Activated T-helper 1 cell treated with anti-CD3 and anti-CD28 coated beads, Interleukin-2, amount 50 U/mL, for 16 hours (primary cell): ENCODE data around the gene PRKX.
A peak's percentile ranks its signal among the peaks of the same experiment; 100 is the strongest.
"Not testable (repeated sequence)": the region's sequence is repeated elsewhere in the genome, so short reads cannot be mapped to it uniquely, and the experiment has no call there.

Source experiments
- DNase-seq, 2 donors: peaks; one replicate each; pipeline ENCODE4 v3.0.0-alpha.2; 2020; ENCODE audit warnings: low read depth in 1 of 2, low spot score in 1 of 2

The PRKX gene

DNA sequence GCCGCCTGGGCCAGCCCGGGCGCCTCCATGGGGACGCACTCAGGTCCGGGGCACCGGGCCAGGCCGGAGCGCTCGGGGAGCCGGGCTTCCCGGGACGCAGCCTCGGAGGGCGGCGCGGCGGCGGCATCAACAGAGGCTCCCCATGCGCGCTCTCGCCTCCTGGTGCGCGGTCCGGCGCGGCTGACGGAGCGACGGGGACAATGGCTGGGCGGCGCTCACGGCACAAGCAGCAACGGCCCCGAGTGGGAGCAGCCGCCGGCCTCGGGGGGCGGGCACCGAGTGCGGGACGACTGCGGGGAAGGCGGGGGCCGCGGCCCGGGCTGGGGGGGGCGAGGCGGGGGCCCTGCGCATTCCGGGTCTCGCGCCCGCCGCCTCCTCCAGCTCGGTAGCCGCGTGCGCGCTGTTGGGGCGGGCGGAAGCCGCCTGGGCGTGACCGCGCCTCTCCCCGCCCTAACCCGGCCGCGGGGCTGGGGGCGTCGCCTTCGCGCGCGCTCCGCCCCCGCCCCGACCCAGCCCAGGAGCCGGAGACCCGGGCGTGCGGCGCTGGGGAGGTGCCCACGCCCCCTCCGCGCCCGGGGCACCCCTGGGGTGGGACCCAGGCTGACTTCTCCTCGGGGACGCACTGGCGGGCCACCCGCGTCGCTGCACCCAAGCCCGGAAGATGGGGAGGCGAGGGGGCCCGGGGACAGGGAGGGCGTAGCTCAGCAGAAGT lies at the start of gene PRKX:
TSS of gene PRKX (minus strand) at position 425 of the 712 bp plus-strand sequence. CDS start at position 29, 396 bp downstream.
- peak; percentile 15 to 75 for DNase-seq

DNA sequence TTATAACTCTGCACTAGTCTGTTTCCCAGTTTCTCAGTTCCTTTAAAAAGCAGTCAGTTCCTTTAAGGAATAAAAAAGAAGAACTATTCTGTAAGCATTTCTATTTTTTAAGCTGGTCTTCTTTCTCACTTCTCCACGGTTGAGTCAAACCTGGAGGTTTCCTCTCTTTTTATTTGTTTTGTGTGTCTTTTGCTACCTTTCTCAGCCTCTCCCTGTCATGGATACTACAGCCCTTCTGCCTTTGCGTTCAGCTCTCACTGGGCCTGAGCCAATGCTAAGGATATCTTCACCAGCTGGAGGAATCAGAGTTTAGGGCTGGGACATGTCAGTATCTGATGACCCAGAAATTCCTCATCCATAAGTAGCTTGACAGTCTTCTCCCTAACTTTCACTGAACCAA lies 49.7 kb upstream of the PRKX start:
- no peak for DNase-seq

DNA sequence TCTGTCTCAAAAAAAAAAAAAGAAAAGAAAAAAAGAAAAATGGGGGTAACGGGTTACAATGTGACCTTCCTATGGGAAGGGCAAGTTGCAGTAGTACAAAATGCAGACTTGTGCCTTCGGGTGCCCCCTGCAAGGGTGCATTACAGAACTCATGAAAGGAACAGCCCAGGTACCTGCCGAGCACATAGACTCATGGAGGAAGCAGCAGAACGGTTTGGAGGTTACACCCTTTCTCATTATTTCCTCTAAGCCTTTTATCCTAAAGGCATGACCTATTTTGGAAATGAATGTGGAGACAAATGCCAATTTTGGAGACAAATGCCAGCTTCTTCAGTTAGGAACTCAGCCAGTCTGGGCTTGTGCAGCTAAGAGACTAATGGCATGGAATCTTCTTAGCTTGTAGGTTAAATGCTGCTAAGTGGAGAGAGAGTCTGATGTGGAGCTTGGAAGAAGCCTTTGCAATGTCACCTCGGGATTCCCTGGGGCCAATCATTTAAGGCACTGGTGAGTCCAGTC lies 44.1 kb upstream of the PRKX start:
- DNase-seq = no peak

DNA sequence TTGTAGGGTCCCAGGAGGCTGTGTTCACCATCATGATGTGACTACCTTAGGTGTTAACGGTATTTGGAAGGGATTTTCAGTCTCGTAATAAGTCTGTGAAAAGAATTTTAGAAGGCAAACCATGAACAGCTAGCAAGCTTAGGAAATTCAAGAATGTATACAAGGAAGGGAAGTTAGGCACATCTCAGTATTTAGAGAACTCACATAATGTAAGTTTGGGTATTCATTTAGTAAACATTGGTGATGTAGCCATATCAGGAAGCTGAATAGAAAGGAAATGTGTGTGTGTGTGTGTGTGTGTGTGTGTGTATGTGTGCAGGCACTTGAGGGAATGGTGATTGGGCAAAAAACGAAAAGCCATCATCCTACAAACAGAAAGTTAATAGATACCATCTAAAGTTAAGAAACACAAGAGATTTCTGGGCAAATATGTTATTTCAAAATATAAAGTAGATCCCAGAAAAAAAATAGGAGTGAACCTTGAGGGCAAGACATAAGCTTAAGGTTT lies 34.7 kb upstream of the PRKX start:
- no peak for DNase-seq

DNA sequence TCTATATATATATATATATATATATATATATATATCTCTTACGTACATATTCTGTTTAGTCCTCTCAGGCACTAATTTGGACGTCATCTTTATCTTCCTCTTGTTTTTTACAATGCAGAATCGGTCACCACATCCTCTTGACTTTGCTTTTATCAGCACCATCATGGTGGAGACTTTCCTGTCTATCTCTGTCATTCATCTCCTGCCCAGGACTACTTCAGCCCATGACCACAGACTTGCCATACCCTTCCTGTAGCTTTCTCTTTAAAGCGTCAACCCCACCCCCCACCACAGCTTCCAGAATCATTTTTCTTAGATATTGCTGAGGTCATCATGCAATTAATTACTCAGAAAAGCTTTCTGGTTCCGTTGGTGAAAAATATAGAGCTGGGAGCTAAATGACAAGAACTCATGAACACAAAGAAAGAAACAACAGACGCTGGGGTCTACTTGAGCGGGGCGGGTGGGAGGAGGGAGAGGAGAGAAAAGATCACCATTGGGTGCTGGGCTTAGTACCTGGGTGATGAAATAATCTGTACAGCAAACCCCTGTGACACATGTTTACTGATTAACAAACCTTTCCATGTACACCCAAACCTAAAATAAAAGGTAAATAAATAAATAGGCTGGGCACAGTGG lies 30.5 kb upstream of the PRKX start:
- DNase-seq = peak in 1 of 2 donors; percentile 32

DNA sequence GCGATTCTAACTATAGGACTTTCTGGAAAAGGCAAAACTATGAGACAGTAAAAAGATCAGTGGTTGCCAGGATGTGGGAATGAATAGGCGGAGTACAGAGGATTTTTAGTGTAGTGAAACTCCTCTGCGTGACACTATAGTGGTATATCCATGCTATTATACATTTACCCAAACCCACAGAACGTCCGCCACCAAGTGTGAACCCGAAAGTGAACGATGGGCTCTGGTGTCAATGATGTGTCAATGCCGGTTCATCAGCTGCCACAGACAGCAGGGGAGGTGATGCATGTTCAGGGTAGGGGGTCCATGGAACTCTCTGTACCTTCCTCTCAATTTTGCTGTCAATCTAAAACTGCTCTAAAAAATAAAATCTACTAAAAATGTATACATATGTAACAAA lies 27.5 kb upstream of the PRKX start:
- not testable (repeated sequence) for DNase-seq

DNA sequence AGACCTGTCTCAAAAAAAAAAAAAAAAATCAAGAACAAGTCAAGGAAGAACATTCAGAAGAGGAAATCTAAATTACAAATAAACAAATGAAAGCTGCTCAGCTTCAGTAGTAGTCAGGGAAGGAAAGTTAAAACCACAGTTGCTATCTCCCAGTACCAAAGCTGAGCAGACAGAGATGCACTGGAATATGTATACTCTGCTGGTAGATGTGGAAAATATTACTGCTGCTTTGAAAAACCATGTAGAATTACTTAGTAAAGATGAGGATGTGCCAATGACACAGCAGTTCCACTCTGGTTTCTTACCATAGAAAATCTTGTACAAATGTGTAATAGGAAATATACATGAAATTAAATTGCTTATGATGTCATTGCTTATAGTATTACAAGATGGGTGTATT lies 25.1 kb upstream of the PRKX start:
- DNase-seq = no peak

DNA sequence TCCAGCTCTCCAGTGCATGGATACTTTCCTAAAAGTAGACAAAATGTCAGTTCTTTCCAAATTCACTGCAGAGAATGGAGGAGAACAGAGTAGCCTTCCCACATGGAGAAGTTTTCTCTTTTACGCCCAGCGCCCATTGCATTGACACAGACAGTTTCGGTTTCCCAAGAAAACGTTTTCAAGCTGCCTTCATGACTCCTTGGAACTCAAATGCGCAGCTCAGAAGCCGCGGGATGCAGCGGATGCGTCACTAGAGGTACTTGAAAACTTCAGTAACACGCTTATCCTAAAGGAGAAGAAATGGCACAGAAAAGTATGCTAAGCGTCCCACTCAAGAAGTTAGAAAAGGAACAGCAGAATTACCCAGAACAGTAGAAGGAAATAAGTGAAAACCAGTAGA lies 23.1 kb upstream of the PRKX start:
- DNase-seq = not testable (repeated sequence)

DNA sequence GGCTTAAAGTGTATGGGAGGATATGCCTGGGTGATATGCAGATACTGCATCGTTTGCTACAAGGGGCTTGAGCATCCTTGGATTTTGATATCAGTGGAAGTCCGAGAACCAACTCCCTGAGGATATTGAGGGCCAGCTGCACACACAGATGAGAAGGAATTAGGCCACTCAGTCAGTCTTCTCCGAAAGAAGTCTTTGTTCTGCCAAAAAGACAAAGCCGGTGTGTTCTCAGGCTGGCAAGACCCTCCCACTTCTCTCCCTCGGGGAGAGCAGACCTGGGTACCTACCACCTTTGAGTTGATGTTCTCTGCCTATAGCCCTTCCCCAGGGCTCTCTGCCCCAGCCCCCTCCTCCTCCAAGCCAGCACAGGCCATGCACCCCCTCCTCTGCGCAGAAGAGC lies 22.4 kb upstream of the PRKX start:
- not testable (repeated sequence) for DNase-seq

DNA sequence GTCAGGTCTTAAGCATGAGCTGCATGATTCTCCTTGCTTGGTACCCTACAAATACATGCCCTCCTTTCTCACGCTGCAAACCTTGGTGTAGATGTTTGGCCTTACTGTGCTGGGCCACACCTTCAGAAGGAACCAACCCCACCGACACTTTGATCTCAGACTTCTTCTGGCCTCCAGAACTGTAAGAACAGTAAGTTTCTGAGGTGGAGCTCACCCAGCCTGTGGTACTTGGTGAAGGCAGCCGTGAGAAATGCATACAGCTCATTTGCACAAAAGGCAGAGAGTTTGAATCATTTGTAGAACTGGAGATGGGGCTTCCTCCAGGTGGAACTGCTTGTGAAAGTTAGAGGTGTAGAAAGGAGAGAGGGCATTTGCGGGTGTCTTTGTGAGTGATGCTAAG lies 21.0 kb upstream of the PRKX start:
- not testable (repeated sequence) for DNase-seq

DNA sequence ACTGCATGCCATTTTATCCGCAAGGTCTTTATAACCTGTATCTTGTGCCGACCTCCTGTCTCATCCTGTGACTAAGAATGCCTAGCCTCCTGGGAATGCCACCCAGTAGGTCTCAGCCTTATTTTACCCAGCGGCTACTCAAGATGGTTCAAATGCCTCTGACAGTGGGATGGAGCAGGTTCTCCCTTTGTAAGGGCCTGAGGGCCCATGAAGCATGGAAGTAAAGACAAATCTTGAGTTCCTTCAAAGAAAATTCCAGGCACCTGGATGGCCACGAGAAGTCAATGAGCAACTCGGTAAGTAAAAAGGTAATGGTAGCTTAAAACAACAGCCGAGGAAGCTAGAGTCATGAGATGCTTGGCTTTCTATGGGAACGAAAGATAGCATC lies 19.6 kb upstream of the PRKX start:
- no peak for DNase-seq

DNA sequence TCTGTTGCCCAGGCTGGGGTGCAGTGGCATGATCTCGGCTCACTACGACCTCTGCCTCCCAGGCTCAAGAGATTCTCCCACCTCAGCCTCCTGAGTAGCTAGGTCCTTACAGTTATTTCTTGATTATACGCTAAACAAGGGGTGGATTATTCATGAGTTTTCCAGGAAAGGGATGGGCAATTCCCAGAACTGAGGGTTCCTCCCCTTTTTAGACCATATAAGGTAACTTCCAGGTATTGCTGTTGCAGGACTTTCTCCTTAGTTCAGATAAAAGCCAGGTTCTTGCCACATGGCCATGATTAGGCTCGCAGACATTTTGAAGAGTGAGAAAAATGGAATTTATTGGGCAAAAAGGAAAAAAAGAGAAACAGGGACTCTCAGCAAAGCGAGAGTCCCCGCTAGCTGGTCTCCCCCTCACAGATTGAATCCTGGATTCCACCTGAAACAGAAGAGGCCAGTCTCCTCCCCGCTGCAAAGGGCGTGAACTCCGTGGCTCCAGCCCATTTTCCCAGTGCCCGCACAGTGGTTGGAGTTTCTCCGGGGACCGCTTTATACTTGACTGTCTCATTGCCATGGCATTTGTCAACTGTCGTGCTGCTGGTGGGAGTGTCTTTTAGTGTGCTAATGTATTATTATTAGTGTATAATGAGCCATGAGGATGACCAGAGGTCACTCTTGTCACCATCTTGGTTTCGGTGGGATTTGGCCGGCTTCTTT lies 19.0 kb upstream of the PRKX start:
- not testable (repeated sequence) for DNase-seq

DNA sequence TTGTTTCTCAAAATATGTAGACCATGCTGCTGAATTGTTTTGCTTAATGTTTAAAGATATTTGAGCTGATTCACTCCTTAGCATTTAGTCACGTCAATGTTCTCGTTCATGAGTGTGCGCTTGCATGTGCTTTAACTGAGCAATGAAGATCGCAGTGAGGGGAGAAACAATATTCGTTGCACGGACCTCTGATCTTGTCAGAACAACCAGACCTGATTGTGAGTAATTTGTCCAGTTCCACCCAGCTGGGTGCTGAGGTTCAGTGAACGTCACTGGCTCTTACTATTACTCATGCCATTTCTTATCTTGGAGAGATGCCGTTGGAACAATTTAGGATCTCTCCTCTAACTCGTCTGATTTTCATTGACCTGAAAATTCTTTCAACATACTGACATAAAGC lies 15.0 kb upstream of the PRKX start:
- DNase-seq = no peak

DNA sequence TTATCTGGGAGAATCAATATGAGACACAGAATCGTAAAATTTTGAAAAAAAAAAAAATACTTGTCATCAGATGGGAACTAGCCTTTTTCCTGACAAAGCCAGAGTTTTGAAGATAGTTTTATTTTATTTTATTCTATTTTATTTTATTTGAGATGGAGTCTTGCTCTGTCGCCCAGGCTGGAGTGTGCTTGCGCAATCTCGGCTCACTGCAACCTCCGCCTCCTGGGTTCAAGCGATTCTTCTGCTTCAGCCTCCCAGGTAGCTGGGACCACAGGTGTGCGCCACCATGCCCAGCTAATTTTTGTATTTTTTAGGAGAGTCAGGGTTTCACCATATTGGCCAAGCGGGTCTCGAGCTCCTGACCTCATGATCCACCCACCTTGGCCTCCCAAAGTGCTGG lies 10.0 kb upstream of the PRKX start:
- not testable (repeated sequence) for DNase-seq

DNA sequence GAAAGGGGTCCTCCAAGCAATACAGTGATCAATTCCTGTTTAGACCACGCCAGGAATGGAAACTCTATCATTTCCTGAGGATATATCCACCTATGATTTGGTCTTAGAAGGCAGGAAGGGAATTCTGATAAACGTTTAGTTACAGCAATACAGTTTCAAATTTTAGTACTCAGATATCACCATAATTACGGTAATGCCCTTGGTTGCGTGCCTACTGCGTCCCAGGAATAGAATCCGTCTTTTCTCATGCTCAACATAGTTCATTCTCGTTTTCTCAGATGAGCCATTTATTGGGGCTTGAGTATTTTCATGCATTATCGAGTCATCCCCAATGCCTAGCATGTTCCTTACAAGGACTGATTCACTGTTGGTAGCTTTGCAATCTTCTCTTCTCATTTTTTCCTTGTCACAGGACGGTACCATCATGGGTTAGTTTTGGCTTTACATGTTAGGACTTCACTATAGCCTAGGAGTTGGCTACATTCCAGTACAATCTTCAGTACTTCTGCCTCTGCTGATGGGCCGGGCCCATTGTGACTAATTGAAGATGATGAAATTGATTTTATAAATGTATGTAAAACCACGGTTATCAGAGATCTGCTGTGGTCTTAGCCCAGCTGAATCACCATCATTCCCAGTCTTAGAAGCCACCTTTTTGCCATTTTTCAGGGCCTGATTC lies 4.4 kb upstream of the PRKX start:
- DNase-seq = no peak

DNA sequence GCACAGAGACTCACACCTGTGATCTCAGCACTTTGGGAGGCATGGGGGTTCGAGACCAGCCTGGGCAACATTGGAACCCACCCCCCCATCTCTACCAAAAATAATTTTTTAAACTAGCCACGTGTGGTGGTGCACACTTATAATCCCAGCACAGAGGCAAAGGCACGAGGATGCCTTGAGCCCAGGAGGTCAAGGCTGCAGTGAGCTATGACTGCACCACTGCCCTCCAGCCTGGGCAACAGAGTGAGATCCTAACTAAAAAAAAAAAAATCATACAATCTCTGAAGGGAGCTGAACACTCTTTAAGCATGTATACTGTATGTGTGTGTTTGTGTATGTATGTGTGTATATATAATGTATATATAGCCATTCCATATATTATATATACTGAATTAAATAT lies 2.5 kb upstream of the PRKX start:
- DNase-seq = no peak

DNA sequence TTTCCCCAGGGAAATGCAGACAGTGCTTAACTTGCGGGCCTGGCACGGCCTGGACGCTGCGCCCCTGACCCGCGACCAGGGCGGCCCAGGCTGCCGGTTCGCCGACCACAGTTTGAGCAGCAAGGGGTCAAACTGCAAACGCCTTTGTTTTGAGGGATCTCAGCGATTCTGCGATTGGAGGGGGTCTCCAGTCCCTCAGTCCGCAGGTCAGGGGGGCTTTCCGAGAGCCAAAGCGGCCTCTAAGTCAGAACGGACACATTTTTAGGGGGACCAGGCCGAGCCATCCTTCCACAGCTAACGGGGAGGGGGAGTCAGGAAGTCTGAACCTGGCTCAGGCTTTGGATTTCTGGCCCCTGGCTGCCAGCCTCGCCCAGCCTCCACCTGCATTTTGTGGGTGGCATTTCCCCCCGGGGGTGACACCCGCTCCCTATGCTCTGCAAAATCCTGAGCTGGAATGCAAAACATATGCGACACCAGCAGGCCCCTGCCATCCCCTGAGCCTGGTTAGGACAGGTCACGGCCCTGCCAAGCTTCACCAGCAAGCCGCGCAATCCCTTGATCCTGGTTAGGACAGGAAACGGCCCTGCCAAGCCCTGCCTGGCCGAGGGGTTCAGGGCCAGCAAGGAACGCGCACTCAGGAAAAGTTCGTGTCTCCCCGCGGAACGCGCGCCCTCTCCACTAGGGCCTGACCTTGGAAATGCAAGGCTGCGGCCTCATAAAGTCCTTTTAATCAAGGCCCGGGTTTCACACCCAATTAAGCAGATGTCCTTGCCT lies 1.4 kb upstream of the PRKX start:
- not testable (repeated sequence) for DNase-seq

DNA sequence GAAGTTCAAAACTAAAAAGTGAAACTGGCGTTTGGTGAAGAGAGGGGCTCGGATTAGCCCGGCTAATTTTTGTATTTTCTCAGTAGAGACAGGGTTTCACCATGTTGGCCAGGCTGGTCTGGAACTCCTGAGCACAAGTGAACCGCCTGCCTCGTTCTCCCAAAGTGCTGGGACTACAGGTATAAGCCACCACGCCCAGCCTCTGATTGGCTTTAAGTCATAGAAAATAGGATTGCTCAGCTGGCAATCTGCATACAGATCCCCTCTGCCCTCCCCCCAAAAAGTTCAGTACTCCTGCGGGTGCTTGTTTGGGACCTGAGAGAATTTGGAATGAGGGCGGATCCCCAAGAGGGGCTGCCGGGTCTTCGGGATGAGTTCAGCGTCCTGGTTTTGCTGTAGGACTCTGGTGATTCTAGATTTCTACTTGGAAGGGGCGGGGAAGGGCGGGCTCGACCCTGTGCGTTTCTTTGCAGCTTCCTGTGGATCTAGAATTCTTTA lies 537 bp upstream of the PRKX start:
- no peak for DNase-seq

DNA sequence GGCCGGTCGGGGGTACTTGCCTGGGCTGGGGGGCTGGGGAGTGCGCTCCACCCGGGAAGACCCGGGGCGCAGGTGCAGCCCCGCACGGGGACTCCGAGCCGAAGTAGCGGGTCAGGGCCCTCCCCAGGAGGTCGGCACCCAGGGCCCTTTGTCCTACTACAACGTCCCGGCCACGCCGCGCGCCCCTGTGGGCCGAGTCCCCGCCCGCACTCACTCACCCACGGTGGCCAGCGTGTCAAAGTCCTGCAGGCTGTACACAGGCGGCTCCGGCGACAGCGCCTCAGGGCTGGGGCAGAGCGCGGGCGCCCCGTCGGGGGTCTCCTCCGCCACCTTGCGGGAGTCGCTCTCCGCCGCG lies 602 bp downstream of the PRKX start:
- DNase-seq = no peak

DNA sequence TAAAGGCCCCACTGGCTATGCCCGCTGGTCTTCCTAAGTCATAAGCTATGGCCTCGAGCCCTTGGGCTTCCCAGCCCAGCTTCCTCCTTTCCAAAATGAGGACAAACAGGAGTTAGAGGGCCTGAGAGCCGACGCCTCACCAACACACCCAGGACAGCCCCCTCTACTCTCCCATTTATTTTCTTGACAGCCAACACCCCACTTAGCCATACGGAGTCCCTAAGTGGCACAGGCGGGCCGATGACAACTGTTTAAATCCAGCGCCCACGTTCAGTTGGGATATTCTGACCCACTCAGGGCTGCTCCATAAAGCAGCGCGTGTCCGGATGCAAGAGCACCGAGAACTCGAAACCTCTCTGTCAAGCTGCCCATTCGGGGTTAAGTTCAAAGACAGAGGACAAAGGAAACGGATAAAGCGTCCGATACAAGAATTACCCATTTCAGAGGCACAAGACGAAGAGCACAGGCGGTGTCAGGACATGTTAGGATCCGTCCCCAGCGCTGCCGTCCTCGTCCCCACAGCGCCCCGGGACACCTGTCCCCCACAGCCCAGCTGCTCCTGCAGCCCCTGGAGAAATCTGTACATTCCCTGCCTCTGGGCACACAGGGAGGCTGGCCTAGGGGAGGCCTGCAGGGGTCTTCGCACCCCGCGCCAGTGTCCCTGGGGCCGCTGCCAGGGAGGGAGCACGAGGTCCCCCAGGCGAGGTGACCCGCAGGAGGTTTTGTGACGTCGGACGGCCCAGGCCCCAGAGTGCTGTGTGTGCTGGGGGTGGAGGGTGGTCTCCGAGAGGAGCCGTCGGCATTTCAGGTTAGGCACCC lies 1.2 kb downstream of the PRKX start:
- no peak for DNase-seq
